GM12875 (cell line): ENCODE measurements around the gene TBC1D22A.

Experiments
- H3K4me3 ChIP-seq: one replicate; pipeline ENCODE4 v1.5.1; 2011; ENCODE audit warnings: low read depth, low read length, control low read depth
- TF ChIP-seq, protein P1 (sequence below): IDR thresholded peaks from 2 replicates; pipeline ENCODE4 v1.5.1; 2011; ENCODE audit warnings: low read depth, mild to moderate bottlenecking, control low read depth, inconsistent platforms, low read length, moderate library complexity, borderline replicate concordance; ENCODE audit not compliant: insufficient read depth

The TBC1D22A gene

DNA sequence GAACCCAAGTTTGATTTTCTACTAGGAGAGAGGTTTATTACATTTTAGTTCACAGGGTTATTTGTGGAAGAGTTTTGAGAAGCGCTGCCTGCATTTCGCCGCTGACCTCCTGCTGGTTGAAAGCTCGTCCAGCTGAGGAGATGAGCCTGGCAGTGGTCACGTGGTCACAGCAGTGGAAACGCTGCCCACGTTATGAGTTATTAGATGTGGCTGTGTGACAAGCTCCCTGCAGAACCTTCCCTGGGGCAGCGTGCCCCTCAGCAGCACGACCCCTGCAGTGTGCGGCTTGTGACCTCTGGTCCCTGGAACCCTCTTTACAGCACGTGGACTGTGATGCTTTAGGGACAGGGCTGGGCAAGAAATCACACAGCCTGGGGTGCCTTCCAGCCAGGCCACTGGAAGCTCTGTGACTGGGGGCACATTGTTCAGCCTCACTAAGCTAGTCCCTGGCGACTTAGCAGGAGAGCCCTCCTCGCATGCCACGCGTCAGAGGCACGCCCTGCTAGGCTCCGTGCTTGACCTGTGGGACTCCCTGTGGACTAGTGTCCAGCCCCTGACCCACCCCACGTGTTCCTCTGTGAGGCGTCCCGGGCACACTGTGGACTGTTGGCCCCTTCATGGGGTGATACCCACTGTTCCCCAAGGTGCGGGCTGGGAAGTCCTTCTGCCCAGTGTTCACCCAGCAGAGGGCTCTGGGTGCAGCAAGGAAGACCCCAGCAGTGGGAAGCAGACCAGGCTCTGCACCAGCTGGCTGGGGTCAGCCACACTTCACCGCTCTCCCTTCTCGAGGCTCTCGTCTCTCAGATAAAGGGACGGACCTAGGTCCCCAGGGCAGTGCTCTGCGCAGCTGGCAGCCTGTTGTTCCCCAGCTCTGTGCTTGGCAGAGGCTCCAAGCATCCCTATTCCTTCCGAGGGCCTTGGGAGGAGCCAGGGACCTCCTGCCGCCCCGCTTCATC lies 349.5 kb downstream of the TBC1D22A start:
- TF ChIP-seq, protein P1, sequence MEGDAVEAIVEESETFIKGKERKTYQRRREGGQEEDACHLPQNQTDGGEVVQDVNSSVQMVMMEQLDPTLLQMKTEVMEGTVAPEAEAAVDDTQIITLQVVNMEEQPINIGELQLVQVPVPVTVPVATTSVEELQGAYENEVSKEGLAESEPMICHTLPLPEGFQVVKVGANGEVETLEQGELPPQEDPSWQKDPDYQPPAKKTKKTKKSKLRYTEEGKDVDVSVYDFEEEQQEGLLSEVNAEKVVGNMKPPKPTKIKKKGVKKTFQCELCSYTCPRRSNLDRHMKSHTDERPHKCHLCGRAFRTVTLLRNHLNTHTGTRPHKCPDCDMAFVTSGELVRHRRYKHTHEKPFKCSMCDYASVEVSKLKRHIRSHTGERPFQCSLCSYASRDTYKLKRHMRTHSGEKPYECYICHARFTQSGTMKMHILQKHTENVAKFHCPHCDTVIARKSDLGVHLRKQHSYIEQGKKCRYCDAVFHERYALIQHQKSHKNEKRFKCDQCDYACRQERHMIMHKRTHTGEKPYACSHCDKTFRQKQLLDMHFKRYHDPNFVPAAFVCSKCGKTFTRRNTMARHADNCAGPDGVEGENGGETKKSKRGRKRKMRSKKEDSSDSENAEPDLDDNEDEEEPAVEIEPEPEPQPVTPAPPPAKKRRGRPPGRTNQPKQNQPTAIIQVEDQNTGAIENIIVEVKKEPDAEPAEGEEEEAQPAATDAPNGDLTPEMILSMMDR, result no peak
- H3K4me3 ChIP-seq, result no peak overlapping the region

DNA sequence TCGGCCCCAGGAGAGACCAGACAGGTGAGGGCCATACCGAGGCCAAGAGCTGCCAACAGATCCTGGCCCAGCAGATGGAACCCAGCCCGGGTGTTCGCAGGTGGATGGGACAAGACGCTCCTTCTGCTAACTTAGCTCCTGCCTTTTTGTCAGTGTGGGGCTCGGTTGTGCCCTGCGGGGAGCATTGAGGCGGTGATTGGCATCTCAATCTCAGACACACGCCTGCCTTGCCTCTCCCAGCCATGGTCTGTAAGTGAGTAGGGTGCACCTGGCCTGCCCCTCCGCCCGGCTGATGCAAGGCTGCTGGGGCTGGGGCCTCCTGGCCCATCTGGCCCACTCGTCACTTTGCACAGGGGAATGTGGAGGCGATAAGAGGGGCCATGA lies 350.1 kb downstream of the TBC1D22A start:
- TF ChIP-seq, protein P1, result no peak

GRCh38 chr22:47112994-47113852 lies 350.8 kb downstream of the TBC1D22A start:
- TF ChIP-seq, protein P1, result no peak
- no peak overlapping the region for H3K4me3 ChIP-seq

More for the DNA sequence above, 350.1 kb downstream of the TBC1D22A start:
- H3K4me3 ChIP-seq, result no peak overlapping the region

- no peak overlapping the region for H3K4me3 ChIP-seq
- TF ChIP-seq, protein P1, result no peak
Observed at GRCh38 chr22:47113853-47114415, 351.5 kb downstream of the TBC1D22A start.

DNA sequence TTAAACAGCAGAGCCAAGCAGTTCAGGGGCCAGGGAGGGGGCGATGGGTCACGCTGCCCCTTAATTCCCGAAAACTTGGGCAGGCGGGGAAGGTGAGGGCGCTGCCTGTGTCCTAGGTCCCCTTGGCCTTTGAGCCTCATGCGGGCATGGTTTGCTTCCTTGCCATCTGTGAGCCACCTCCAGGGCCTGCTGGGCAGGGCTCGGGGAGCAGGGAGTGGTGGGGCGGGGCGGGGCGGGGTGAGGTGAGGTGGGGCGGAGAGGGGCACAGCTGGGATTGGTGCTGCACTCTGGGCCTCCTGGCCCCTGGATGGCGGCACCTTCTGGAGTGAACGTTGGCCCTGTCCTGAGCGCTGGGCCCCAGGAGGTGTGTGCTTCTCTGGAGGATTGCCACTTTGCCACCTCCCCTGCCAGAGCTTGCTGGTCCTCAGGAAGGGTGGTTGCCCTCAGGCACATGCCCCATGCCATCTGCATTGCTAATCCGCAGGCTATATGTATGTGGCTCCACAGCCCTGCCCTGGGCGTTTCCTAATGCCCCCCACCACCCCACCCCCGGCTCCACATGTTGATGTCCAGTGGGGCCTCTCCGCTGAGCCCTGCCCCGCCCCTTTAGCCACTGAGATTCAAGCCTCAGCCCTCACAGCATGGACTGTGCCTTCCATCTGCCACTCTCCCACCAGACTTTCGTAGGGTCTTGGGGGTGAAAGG lies 352.5 kb downstream of the TBC1D22A start:
- TF ChIP-seq, protein P1, result no peak
- H3K4me3 ChIP-seq, result no peak overlapping the region

- TF ChIP-seq, protein P1, result no peak
- H3K4me3 ChIP-seq, result no peak overlapping the region
Observed at GRCh38 chr22:47115518-47115890, 353.1 kb downstream of the TBC1D22A start.
